B cell (primary cell): Measurements from ENCODE around the gene NPVF.

ENCODE experiments used
- CTCF ChIP-seq: fragments of 200-600 bp; IDR thresholded peaks from one replicate; pipeline ENCODE4 v1.8.0; 2022; ENCODE audit warnings: antibody characterized with exemption, mild to moderate bottlenecking
- EZH2 ChIP-seq: IDR thresholded peaks from 2 replicates; pipeline ENCODE4 v1.6.1; 2012; ENCODE audit warnings: borderline replicate concordance, low read depth, mild to moderate bottlenecking, moderate library complexity, low read length; ENCODE audit not compliant: insufficient read depth, poor library complexity, severe bottlenecking

GRCh38 chr7:25186436-25186835 lies 41.9 kb downstream of the NPVF start:
- TF ChIP-seq CTCF (no peak), EZH2 (no peak)
